GM18502 (cell line): ENCODE measurements around the gene NMNAT2.
"Not testable (repeated sequence)": the region's sequence is repeated elsewhere in the genome, so short reads cannot be mapped to it uniquely, and the experiment has no call there.

Source experiments
- ATAC-seq: cut with Tn5 transposase; IDR thresholded peaks from one replicate; pipeline ENCODE4 v1.9.1; 2021; ENCODE audit warnings: mild to moderate bottlenecking; ENCODE audit not compliant: unreplicated experiment, poor library complexity

NMNAT2 gene

DNA sequence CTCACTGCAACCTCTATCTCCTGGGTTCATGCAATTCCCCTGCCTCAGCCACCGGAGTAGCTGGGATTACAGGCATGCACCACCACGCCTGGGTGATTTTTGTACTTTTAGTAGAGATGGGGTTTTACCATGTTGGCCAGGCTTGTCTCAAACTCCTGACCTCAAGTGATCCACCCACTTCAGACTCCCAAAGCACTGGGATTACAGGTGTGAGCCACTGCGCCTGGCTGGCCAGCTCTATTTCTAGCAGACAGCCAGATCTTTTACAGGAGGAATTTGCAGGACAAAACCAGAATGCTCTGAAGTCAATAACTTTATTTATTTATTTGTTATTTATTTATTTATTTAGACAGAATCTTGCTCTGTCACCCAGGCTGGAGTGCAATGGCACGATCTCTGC lies 144.2 kb downstream of the NMNAT2 start:
- ATAC-seq = not testable (repeated sequence)

GRCh38 chr1:183273300-183273699 lies 144.9 kb downstream of the NMNAT2 start:
- ATAC-seq = no peak

DNA sequence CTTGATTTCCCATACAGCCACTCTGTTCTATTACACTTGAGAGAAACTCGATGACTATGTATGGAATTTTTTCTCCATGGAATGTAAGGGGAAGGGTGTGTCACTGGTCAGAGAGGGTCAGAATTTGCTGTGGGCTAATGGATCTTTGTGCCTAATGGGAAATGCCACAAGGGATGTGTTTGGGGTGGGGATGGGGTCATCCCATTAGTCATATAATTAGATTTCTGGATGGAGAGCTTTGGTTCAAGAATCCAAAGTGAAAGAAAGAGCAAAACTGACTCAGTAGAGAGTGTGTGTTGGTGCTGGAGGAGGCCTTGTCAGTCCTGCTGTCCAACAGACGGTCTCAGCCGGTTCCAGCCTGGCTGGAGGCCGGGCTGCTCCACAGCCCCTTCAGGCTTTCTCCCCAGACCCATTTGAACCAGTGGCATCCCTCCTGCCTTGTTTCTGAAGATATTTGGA lies 145.8 kb downstream of the NMNAT2 start:
- no peak for ATAC-seq

GRCh38 chr1:183270541-183271141 lies 147.5 kb downstream of the NMNAT2 start:
- ATAC-seq = no peak

DNA sequence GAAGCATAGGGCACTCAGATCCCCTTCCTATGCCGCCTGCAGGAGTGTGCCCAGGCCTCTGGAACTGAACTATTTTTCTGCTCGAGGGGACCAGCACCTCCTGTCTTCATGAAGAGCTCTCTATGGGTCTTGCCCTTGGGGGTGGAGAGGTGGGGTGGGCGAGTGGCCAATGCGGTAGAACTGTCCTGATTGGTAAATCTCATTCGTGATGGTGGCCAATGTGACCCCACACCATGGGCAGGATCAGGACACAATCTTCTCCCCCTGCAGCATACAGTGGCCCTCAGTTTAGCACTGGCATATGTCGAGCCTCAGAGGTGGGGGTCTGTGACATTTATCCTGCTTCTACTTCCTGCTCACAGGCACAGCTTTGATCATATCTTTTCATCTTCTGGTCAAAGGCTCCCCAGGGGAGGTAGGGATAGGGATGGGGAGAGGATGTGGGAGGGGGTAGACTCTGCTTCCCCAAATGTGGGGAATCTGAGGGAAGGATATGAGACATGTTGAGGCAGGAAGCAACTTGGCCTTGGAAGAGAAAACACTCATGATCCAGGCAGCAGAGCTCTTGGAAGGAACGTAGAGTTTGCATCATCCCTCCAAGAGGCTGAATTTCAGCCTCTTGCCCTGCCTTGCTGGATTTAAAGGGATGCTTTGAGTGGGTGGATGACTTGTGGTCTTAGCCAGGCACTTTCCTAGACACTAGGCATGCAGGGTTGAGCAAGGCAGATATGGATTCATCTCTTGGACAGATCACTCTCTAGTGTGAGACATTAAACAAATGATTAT lies 150.3 kb downstream of the NMNAT2 start:
- ATAC-seq = no peak

DNA sequence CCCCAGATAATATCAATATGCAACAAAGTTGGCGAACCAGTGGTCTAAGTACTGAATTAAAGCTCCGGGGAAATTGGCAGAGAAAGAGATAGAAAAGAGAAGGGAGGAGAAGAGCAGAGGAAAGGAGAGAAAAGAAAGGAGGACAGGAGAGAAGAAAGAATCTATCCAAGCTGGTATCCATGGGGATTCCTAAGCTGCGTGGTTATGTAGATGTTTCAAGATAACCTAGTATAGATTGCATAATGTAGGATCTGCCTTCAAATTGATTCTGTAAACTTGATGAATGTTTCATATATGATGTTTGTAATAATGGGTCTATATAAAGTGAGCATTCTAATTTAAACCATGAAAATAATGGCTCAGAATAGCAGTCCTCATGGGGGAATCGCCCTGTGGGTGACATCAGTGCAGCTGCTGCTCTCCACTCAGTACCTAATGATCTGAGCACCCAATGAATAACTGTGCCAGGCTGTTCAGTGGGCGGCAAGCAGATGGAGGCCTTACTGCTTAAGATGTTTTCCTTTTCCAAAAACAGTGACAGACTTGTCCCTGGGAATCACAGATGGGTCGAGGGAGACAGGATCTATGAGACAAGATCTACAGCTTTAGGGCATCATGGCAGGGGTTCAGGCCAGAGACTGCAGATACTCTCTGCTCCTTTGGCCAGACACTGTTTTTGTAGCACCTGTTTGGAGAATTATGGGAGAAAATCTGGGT lies 154.1 kb downstream of the NMNAT2 start:
- ATAC-seq = no peak

DNA sequence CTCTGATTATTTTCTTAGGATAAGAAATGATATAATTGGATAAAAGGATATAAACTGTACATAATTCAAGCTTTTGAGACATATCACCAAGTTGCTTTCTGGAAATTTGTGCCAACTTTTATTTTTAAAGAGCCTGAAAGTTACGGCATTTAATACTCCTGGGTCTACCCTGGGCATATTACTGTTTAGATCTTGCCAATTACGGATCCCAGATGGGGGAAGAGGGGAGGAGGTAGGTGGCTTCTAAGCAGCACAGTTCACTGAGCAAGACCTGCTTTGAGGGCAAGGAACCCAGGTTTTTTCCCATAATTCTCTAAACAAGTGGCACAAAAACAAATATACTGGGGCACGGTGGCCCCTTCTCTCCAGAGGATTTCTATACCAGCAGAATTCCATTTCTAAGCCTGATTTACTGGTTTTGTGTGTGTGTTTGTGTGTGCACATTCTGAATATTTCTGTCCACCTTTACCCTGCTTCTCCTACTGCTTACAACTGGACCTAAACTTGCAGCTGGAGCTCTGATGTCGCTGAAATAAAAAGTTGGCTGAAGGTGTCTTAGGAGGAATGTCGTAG lies 155.5 kb downstream of the NMNAT2 start:
- no peak for ATAC-seq

DNA sequence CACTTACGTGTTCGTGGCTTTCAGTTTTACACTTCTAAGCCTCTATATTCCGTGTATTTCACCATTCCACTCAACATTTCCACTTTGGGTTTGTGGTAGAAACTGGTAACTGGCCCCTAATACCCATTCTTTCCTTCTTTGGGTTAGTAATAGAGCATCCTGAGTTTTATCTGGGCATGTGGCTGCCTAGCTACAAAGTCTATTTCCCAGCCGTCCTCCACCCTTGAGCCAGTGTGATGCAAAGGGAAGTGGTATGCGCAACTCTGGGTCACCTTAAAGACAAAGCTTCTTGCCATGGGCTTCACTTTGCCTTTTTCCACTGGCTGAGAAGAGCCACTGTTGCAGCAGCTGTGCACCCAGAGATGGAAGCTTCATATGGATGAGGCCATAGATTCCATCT lies 158.3 kb downstream of the NMNAT2 start:
- ATAC-seq = no peak

GRCh38 chr1:183255073-183255472 lies 163.1 kb downstream of the NMNAT2 start:
- no peak for ATAC-seq

DNA sequence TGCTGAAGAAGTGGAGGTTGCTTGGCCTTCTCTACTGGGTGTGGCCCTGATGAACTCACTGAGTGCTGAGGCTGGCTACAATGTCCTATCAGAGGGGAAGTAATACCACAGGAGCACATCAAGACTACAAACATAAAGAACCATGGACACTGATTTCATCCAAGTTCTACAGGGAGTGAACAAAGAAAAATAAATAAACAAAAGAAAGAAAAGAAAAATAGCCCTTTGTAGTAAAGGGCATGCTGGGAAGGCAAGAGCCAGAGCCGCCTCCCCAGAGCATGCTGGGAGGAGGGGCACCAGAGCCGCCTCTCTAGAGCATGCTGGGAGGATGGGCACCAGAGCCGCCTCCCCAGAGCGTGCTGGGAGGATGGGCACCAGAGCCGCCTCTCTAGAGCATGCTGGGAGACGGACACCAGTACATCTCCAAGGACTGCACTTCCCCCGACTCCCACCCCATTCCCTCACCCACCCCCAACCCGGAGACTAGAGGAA lies 166.2 kb downstream of the NMNAT2 start:
- no peak for ATAC-seq

- no peak for ATAC-seq
Measured at GRCh38 chr1:183251101-183251958, 166.8 kb downstream of the NMNAT2 start.

GRCh38 chr1:183249941-183250452 lies 168.2 kb downstream of the NMNAT2 start:
- no peak for ATAC-seq

DNA sequence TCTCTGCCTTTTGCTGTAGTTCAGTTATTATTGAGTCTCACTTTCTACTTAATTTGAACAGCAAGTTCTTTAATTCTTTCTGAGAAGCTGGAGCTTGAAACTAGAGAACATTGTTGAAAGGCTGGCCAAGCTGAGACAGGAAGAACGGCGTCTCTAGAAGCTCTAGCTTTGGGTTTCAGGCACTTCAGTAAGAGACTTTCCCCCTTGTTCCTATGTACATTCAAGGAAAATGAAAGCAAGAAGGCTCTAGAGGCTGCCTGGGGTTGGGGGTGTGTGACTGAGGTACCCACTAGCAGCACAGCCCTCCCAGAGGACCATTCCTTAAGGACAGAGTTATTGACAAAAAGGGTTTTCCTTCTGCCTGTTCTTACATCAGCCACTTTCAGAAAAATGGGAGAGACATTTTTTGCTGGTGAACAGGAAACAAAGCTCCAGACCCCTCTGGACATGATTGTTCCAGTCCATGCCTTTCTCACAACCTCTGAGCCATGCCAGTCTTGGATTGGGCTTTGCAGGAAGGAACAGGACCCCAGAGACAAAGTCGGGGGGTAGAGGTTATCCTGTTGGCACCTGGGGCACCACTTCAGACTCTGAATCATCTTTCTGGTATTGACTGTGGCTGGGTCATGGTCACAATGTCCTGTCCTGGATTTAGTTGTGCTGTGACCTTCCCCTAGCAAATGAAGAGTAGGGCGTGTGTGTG lies 169.0 kb downstream of the NMNAT2 start:
- no peak for ATAC-seq

DNA sequence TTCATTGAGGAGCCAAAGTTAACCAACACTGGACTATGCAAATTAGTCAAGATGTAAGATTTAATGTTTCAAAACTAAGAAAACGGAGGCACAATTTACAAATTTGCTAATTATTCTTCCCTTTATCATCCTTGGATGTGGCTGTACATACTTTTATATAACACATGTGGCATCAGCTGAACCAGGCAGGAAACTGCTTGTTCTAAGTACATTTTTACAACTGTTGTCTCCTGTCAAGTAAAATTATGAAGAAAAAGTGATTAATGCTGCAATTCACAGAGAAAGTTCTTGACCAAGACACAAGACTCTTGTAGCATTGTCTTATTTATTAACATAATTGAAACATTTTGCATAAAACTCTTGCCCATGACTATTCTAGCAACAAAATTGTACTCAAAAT lies 170.2 kb downstream of the NMNAT2 start:
- ATAC-seq = no peak

- no peak for ATAC-seq
Measured at GRCh38 chr1:183247484-183247883, 170.7 kb downstream of the NMNAT2 start.

DNA sequence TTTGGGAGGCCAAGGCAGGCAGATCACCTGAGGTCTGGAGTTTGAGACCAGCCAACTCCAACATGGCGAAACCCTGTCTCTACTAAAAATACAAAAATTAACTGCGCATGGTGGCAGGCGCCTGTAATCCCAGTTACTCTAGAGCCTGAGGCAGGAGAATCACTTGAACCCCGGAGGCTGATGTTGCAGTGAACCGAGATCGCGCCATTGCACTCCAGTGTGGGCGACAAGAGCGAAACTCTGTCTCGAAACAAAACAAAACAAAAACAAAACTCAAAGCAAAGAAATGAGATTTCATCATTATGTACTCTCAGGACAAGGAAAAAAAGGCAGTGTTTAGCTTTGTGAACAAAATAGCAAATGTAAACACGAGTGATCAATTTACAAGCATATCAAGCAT lies 171.1 kb downstream of the NMNAT2 start:
- ATAC-seq = no peak

- no peak for ATAC-seq
Measured at GRCh38 chr1:183246436-183246835, 171.7 kb downstream of the NMNAT2 start.

DNA sequence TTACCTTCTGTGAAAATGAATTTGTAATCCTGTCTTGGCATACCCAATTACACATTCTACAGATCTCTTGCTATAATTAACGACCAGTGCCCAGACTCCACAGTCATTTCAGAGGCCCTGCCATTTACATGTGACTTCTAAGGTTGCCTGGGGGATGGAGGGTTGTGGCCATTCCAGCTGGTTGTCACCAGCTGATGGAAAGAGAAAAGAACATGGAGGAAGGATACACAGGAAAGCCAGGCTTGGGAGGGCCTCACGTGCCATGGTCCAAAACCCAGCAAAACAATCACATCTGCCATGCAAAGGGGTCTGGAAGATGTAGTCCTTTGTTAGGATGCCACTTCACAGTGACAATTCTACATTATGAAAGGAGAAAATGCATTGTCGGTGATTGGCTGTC lies 172.8 kb downstream of the NMNAT2 start:
- ATAC-seq = no peak

GRCh38 chr1:183244466-183244865 lies 173.7 kb downstream of the NMNAT2 start:
- no peak for ATAC-seq
